Endothelial cell of umbilical vein (primary cell): ENCODE data around the gene GRM5. TPM values are rescaled to one million over a fixed set of nuclear protein-coding genes. Genes with fewer than 3 reads are reported as not detected.

ENCODE experiments used
- BruUV-seq: library from RNA; stranded (reverse); fragments of 400-500 nt; replicated peaks from 2 replicates; lab custom pipeline; 2021; lab: Mats Ljungman, UMichigan
- CTCF ChIA-PET: fragments of 300-600, 350-600 bp; sonication (Branson Sonifier 250); formaldehyde crosslinking; loops from one replicate; lab custom pipeline; 2021; ENCODE audit warnings: antibody characterized with exemption, inconsistent platforms; lab: Charles Lee
- POLR2A ChIA-PET: fragments of 300-600, 350-600 bp; sonication (Branson Sonifier 250); formaldehyde crosslinking; loops from one replicate; lab custom pipeline; 2021; ENCODE audit warnings: antibody characterized with exemption, inconsistent platforms; lab: Charles Lee
- DNase-seq: peaks from one replicate; pipeline ENCODE4 v3.0.0-alpha.2; 2011; ENCODE audit warnings: low read depth, low spot score
- FAIRE-seq: peaks from 2 replicates; lab custom pipeline; 2011; peaks lifted over from hg19 to GRCh38; lab: Jason Lieb, UNC
- H2AFZ ChIP-seq: 2 replicates; pipeline ENCODE4 v1.6.0; 2012; ENCODE audit warnings: low read depth, low read length, control low read depth, inconsistent platforms
- H3K27ac ChIP-seq: 2 replicates; pipeline ENCODE4 v1.5.1; 2011; ENCODE audit warnings: low read depth, mild to moderate bottlenecking, control low read depth, low read length, moderate library complexity; ENCODE audit not compliant: insufficient read depth
- H3K27me3 ChIP-seq, 2 experiments: 2 replicates each; pipeline versions ENCODE4 v1.6.0 to v1.6.1; 2011; ENCODE audit warnings: low read length in 2 of 2, mixed read lengths in 1 of 2; ENCODE audit not compliant: control insufficient read depth in 2 of 2, insufficient read depth in 2 of 2
- H3K36me3 ChIP-seq, 2 experiments: 2 replicates in 1 of 2; 3 replicates in 1 of 2; pipeline ENCODE4 v1.5.1; 2011; ENCODE audit warnings: low read length in 2 of 2, mild to moderate bottlenecking in 1 of 2, moderate library complexity in 1 of 2; ENCODE audit not compliant: control insufficient read depth in 2 of 2, insufficient read depth in 2 of 2; ENCODE audit errors: extremely low read depth in 1 of 2
- H3K4me1 ChIP-seq: 3 replicates; pipeline ENCODE4 v1.5.1; 2011; ENCODE audit warnings: mild to moderate bottlenecking, low read length; ENCODE audit not compliant: control insufficient read depth, insufficient read depth; ENCODE audit errors: extremely low read depth
- H3K4me2 ChIP-seq: 2 replicates; pipeline ENCODE4 v1.6.1; 2011; ENCODE audit warnings: low read length, control low read depth, mixed read lengths; ENCODE audit not compliant: insufficient read depth
- H3K4me3 ChIP-seq, 3 experiments: fragments of 200-600 bp in 1 of 3; sonication (generic), shearing (Covaris generic) in 1 of 3; replicated peaks in 1 of 3; 2 replicates each; pipeline ENCODE4 v1.5.1; 2011 to 2016; ENCODE audit warnings: control low read depth in 3 of 3, low read length in 3 of 3, mild to moderate bottlenecking in 2 of 3, inconsistent platforms in 1 of 3, low read depth in 1 of 3, moderate library complexity in 1 of 3; ENCODE audit not compliant: insufficient read depth in 1 of 3
- H3K79me2 ChIP-seq: 2 replicates; pipeline ENCODE4 v1.6.0; 2012; ENCODE audit warnings: low read length, inconsistent platforms; ENCODE audit not compliant: control insufficient read depth, insufficient read depth
- H3K9ac ChIP-seq: replicated peaks from 2 replicates; pipeline ENCODE3; 2011; ENCODE audit warnings: low read length, control low read depth; ENCODE audit not compliant: insufficient read depth; ENCODE audit errors: extremely low read depth
- H3K9me1 ChIP-seq: replicated peaks from 3 replicates; pipeline ENCODE4 v1.6.0; 2011; ENCODE audit warnings: mild to moderate bottlenecking, low read length; ENCODE audit not compliant: control insufficient read depth, insufficient read depth; ENCODE audit errors: extremely low read depth
- H3K9me3 ChIP-seq: replicated peaks from 2 replicates; pipeline ENCODE4 v1.5.1; 2012; ENCODE audit warnings: low read length, inconsistent platforms; ENCODE audit not compliant: control insufficient read depth, insufficient read depth
- H4K20me1 ChIP-seq: replicated peaks from 2 replicates; pipeline ENCODE3; 2011; ENCODE audit warnings: mild to moderate bottlenecking, low read length; ENCODE audit not compliant: control insufficient read depth, insufficient read depth; ENCODE audit errors: extremely low read depth
- FOS ChIP-seq: IDR thresholded peaks from 2 replicates; pipeline ENCODE4 v1.6.1; 2011; ENCODE audit warnings: mild to moderate bottlenecking, low read length, moderate library complexity, borderline replicate concordance; ENCODE audit not compliant: insufficient read depth
- JUN ChIP-seq: IDR thresholded peaks from 2 replicates; pipeline ENCODE4 v1.6.1; 2011; ENCODE audit warnings: borderline replicate concordance, low read depth; ENCODE audit not compliant: insufficient read length, insufficient read depth
- MYC ChIP-seq: IDR thresholded peaks from one replicate; pipeline ENCODE4 v1.6.1; 2011; ENCODE audit warnings: mild to moderate bottlenecking, low read depth, low read length
- POLR2A ChIP-seq: IDR thresholded peaks from 2 replicates; pipeline ENCODE4 v1.6.1; 2012; ENCODE audit warnings: low read depth, mild to moderate bottlenecking, control low read depth, low read length
- POLR2AphosphoS5 ChIP-seq: IDR thresholded peaks from 2 replicates; pipeline ENCODE4 v1.6.1; 2012; ENCODE audit warnings: low read depth, mild to moderate bottlenecking, control low read depth, low read length, moderate library complexity; ENCODE audit not compliant: insufficient read depth
- dilution Hi-C: fragments of 300-500 bp; cut with MboI; formaldehyde crosslinking; loops from one replicate; pipeline ENCODE4 v1.15.0; 2019; ENCODE audit warnings: low sequenced_read_pairs; ENCODE audit not compliant: extremely low pct_ligation_motif_present
- intact Hi-C: fragments of 100-400 bp; cut with micrococcal nuclease; formaldehyde crosslinking; loops from one replicate; pipeline ENCODE4 v1.10.0; 2022
- polyA plus RNA-seq, 4 experiments: library from polyadenylated mRNA; depleted of rRNA in 3 of 4; stranded (reverse) in 3 of 4; unstranded in 1 of 4; fragments of >200 nt; gene quantifications; 2 replicates each; pipeline versions ENCODE4 v1.2.1 to v1.2.3, GENCODE V29; 2011 to 2012; ENCODE audit warnings: missing spikeins in 1 of 4
- total RNA-seq: library from RNA; stranded (reverse); gene quantifications from 2 replicates; pipeline ENCODE4 v1.2.3, GENCODE V29; 2021
- TF ChIP-seq, protein P1 (sequence below): IDR thresholded peaks from 2 replicates; pipeline ENCODE4 v1.6.1; 2011; ENCODE audit not compliant: insufficient read depth, insufficient read length
- TF ChIP-seq, protein P2 (sequence below), 2 donors: IDR thresholded peaks; 1 replicate in 1 of 2; 2 replicates in 1 of 2; pipeline ENCODE4 v1.5.1; 2011; ENCODE audit warnings: low read length in 2 of 2, mild to moderate bottlenecking in 2 of 2, moderate library complexity in 2 of 2, control low read depth in 1 of 2, inconsistent platforms in 1 of 2, low read depth in 1 of 2; ENCODE audit not compliant: insufficient read depth in 1 of 2; ENCODE audit errors: extremely low read depth in 1 of 2

GRM5 gene
- total and polyA plus RNA-seq, 2 donors (not counting 3 experiments of a cell fraction or from before 2014, with no cell fraction given), result 0.10 to 0.11 TPM

DNA sequence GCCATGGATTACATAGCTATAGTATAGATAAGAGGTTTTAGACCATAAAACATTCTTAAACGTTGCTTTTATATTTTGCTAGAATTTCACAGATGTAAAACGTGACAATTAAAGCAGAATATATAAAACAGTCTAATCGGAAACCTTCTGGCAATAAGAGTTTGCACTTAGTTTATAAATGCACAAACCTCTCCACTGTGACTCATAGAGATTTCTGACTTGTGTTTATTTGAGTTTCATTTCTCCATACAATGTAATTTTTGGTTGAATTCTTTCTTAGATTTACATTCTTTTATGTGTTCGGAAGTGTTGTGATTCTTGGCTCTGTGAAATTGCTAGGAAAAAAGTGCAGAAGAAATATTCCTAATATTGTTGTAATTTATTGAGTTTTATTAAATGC lies 439.6 kb downstream of the GRM5 start:
- H3K9ac ChIP-seq, result no peak overlapping the region
- no peak overlapping the region for H3K27ac ChIP-seq
- FAIRE-seq (no peak), DNase-seq (no peak)
- intact Hi-C loops (no loop called here), dilution Hi-C loops (no loop called here)
- H2AFZ ChIP-seq, result no peak overlapping the region
- H3K9me1 ChIP-seq, result no peaks in the 10 kb centered on the region
- ChIA-PET POLR2A (no interaction called here), CTCF (no interaction called here)
- no peaks in the 10 kb centered on the region for H3K4me1 ChIP-seq
- H3K79me2 ChIP-seq, result no peaks in the 10 kb centered on the region
- TF ChIP-seq, protein P1, sequence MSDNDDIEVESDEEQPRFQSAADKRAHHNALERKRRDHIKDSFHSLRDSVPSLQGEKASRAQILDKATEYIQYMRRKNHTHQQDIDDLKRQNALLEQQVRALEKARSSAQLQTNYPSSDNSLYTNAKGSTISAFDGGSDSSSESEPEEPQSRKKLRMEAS, result no peak
- TF ChIP-seq MYC, result no peak
- TF ChIP-seq, protein P2, sequence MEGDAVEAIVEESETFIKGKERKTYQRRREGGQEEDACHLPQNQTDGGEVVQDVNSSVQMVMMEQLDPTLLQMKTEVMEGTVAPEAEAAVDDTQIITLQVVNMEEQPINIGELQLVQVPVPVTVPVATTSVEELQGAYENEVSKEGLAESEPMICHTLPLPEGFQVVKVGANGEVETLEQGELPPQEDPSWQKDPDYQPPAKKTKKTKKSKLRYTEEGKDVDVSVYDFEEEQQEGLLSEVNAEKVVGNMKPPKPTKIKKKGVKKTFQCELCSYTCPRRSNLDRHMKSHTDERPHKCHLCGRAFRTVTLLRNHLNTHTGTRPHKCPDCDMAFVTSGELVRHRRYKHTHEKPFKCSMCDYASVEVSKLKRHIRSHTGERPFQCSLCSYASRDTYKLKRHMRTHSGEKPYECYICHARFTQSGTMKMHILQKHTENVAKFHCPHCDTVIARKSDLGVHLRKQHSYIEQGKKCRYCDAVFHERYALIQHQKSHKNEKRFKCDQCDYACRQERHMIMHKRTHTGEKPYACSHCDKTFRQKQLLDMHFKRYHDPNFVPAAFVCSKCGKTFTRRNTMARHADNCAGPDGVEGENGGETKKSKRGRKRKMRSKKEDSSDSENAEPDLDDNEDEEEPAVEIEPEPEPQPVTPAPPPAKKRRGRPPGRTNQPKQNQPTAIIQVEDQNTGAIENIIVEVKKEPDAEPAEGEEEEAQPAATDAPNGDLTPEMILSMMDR (IDR thresholded peaks at IDR 0.05; ENCODE audit: extremely low read depth in 1 of 2, insufficient read depth in 1 of 2, low read depth in 1 of 2, low read length in 2 of 2), result no peak
- no peak for TF ChIP-seq FOS
- TF ChIP-seq POLR2AphosphoS5, result no peak
- TF ChIP-seq POLR2A, result no peak
- TF ChIP-seq JUN, result no peak
- no TSS peak for BruUV-seq
- H3K4me2 ChIP-seq, result no peak overlapping the region
- H3K9me3 ChIP-seq, result no peaks in the 10 kb centered on the region
- H3K4me3 ChIP-seq, result no peak overlapping the region
- H3K36me3 ChIP-seq, result no peaks in the 10 kb centered on the region
- no peaks in the 10 kb centered on the region for H4K20me1 ChIP-seq
- no peaks in the 10 kb centered on the region for H3K27me3 ChIP-seq

DNA sequence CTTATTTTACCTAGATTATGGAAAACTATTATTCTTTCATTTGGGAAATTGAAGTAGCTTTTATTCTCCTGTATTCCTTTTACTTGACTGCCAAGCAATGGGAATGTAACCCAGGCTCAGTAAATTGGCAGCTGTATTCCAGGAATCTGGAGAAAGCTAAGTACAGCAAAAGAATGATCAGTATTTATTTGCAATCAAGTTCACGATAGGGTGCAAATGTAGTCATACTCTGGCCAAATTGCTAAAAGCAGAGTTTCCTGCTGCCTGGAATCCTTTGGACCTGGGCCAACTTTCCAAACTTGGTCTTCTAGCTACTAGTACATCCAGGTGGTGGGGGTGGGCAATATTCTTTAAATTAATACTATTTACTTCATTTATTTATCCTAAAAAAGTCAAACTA lies 442.3 kb downstream of the GRM5 start:
- H3K9me3 ChIP-seq, result no peaks in the 10 kb centered on the region
- ChIA-PET CTCF (no interaction called here), POLR2A (no interaction called here)
- BruUV-seq, result no TSS peak
- no peaks in the 10 kb centered on the region for H3K9me1 ChIP-seq
- no peaks in the 10 kb centered on the region for H3K79me2 ChIP-seq
- DNase-seq (no peak), FAIRE-seq (no peak)
- H3K27ac ChIP-seq, result no peak overlapping the region
- H2AFZ ChIP-seq, result no peak overlapping the region
- H4K20me1 ChIP-seq, result no peaks in the 10 kb centered on the region
- H3K4me2 ChIP-seq, result no peak overlapping the region
- dilution Hi-C loops, result no loop called here
- no peaks in the 10 kb centered on the region for H3K36me3 ChIP-seq
- no peak overlapping the region for H3K4me3 ChIP-seq
- no peaks in the 10 kb centered on the region for H3K27me3 ChIP-seq
- intact Hi-C loops, result no loop called here
- no peak overlapping the region for H3K9ac ChIP-seq
- no peak for TF ChIP-seq FOS
- TF ChIP-seq, protein P1, result no peak
- H3K4me1 ChIP-seq, result no peaks in the 10 kb centered on the region
